Measurements from ENCODE around the gene ACSF3.

ACSF3 gene

GRCh38 chr16:89145406-89146161 lies 51.9 kb downstream of the ACSF3 start:
- DNase-seq (ENCODE audit: low read depth): no peak

- DNase-seq (ENCODE audit: low read depth): no peak
Measured at GRCh38 chr16:89146211-89147005, 52.8 kb downstream of the ACSF3 start.

GRCh38 chr16:89147085-89147817 lies 53.6 kb downstream of the ACSF3 start:
- no peak for DNase-seq (ENCODE audit: low read depth)

GRCh38 chr16:89149386-89149785 lies 55.7 kb downstream of the ACSF3 start:
- no peak for DNase-seq (ENCODE audit: low read depth)

GRCh38 chr16:89150090-89150835 lies 56.6 kb downstream of the ACSF3 start:
- DNase-seq (ENCODE audit: low read depth): no peak

- DNase-seq (ENCODE audit: low read depth): no peak
Measured at GRCh38 chr16:89150981-89151380, 57.3 kb downstream of the ACSF3 start.

GRCh38 chr16:89152831-89153700 lies 59.4 kb downstream of the ACSF3 start:
- DNase-seq (ENCODE audit: low read depth): no peak

- no peak for DNase-seq (ENCODE audit: low read depth)
Measured at GRCh38 chr16:89153848-89154271, 60.2 kb downstream of the ACSF3 start.

GRCh38 chr16:89154390-89155183 lies 60.9 kb downstream of the ACSF3 start:
- DNase-seq (ENCODE audit: low read depth): no peak

- DNase-seq (ENCODE audit: low read depth): no peak
Measured at GRCh38 chr16:89155184-89155679, 61.6 kb downstream of the ACSF3 start.

GRCh38 chr16:89155851-89156739 lies 62.4 kb downstream of the ACSF3 start:
- DNase-seq (ENCODE audit: low read depth): no peak

GRCh38 chr16:89156740-89157645 lies 63.3 kb downstream of the ACSF3 start:
- DNase-seq (ENCODE audit: low read depth): no peak

- no peak for DNase-seq (ENCODE audit: low read depth)
Measured at GRCh38 chr16:89157778-89158177, 64.1 kb downstream of the ACSF3 start.

- no peak for DNase-seq (ENCODE audit: low read depth)
Measured at GRCh38 chr16:89159066-89159849, 65.6 kb downstream of the ACSF3 start.

GRCh38 chr16:89159850-89160354 lies 66.2 kb downstream of the ACSF3 start:
- no peak for DNase-seq (ENCODE audit: low read depth)

- no peak for DNase-seq (ENCODE audit: low read depth)
Measured at GRCh38 chr16:89160977-89161701, 67.5 kb downstream of the ACSF3 start.
